ENCODE measurements around the gene PEX1.

Gene PEX1

DNA sequence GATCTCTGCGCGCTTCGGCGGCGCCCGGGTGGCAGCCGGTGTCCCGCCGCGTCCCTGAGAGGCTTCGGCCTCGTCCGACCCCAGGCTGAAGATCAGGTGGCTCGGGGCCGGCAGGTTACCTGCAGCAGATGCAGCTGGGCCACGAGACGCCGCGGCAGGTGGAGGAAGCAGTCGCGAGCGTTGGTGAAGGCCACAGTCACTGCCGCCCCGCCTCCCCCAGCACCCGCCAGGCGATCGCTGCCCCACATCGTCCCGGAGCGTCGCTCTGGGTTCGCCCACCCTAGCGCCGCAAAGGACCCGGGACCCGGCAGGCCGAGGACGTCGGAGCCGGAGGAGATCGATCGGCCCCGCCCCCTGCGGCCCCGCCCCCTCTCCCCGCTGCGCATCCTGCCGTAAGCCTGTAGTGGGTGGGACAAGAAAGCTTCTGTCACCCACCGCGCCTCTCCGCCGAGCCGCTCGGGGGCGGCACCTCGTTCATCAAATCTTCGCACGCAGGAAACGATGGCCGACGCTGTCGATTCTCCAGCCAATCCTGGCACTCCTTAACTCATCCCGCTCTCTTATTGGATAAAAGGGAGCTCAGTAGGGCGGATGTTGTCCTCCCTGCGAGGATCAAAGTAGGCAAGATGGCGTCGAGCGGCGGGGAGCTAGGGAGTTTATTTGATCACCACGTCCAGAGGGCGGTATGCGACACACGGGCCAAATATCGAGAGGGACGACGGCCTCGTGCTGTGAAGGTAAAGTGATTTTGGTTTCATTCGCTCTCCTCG, at the start of gene PEX1, which contains the start of gene RBM48:
Gene PEX1, minus strand, starts transcription at position 333 of the 770 bp plus-strand sequence. Its CDS starts 85 bp downstream, at position 248.
Gene RBM48, plus strand, starts transcription at position 608 of the 770 bp plus-strand sequence. Its CDS starts 19 bp downstream, at position 627.
- H3K9me3 ChIP-seq (ENCODE audit: control insufficient read depth in 1 of 2, low read length in 2 of 2): no peaks in the 10 kb centered on the region
- H3K4me1 ChIP-seq (ENCODE audit: control insufficient read depth in 1 of 2, insufficient read depth in 2 of 2, low read length in 2 of 2): peaks cover 16 to 18% of the 10 kb centered on the region in 2 donors

DNA sequence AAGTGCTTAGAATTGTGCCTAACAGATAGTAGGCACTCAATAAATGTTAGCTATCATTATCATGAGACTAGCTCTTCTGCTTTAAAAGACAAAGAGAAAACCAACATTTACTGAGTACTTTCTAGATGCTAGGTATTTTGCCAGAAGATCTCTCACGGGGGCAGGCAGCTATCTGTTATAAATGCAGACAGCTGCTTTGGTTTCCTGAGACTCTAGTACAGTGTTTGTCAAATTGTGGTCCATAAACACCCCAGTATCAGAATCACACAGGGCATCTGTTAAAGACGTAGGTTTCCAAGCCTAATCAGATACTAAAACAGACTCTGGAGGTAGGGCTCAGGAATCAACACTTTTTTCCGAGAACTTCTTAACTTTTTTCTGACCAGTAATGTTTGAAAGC, 48.0 kb upstream of the PEX1 start:
- H3K9ac ChIP-seq (ENCODE audit: low read depth in 1 of 2, low read length in 2 of 2): no peak overlapping the region
- H3K27me3 ChIP-seq (ENCODE audit: control insufficient read depth in 1 of 2, insufficient read depth in 2 of 2, low read length in 2 of 2): no peaks in the 10 kb centered on the region
- no peak overlapping the region for H3K4me3 ChIP-seq (ENCODE audit: low read depth in 1 of 2, low read length in 2 of 2)
- no peaks in the 10 kb centered on the region for H3K4me1 ChIP-seq (ENCODE audit: control insufficient read depth in 1 of 2, insufficient read depth in 2 of 2, low read length in 2 of 2)
- H3K36me3 ChIP-seq (ENCODE audit: control insufficient read depth in 1 of 2, insufficient read depth in 2 of 2, low read length in 2 of 2): peaks cover 27 to 61% of the 10 kb centered on the region in 2 donors
- no peak overlapping the region for H3K27ac ChIP-seq (ENCODE audit: low read depth, low read length)
- no peaks in the 10 kb centered on the region for H3K9me3 ChIP-seq (ENCODE audit: control insufficient read depth in 1 of 2, low read length in 2 of 2)

More for the DNA sequence above, at the start of gene PEX1, which contains the start of gene RBM48:
- H3K27ac ChIP-seq (ENCODE audit: low read depth, low read length): peak within 1 kb of the TSS; percentile 85
- H3K9ac ChIP-seq (ENCODE audit: low read depth in 1 of 2, low read length in 2 of 2): peak within 1 kb of the TSS; percentile 91 to 97
- H3K27me3 ChIP-seq (ENCODE audit: control insufficient read depth in 1 of 2, insufficient read depth in 2 of 2, low read length in 2 of 2): no peaks in the 10 kb centered on the region
- H3K36me3 ChIP-seq (ENCODE audit: control insufficient read depth in 1 of 2, insufficient read depth in 2 of 2, low read length in 2 of 2): peaks cover 16 to 28% of the 10 kb centered on the region in 2 donors
- peak within 1 kb of the TSS; percentile 99 to 100 for H3K4me3 ChIP-seq (ENCODE audit: low read depth in 1 of 2, low read length in 2 of 2)

DNA sequence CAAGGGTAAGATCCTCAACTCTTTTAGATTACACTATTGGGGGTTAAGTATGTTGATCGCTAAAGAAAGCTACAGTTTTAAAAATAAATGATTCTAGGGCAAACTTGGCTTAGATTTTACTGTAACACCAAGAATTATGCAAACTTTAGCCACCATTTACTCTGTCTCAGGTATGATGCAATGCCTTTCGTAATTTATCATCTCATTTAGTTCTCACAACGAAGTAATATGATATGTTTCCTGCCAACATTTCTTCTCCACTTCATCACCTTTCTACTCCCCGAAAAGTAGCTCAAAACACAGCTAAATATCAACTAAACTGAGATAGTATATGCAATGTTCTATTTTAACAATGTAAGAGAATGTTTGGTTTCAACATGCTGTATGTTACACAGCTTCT, 40.8 kb upstream of the PEX1 start:
- H3K9ac ChIP-seq (ENCODE audit: low read depth in 1 of 2, low read length in 2 of 2): no peak overlapping the region
- peaks cover 30 to 43% of the 10 kb centered on the region in 2 donors for H3K36me3 ChIP-seq (ENCODE audit: control insufficient read depth in 1 of 2, insufficient read depth in 2 of 2, low read length in 2 of 2)
- no peaks in the 10 kb centered on the region for H3K4me1 ChIP-seq (ENCODE audit: control insufficient read depth in 1 of 2, insufficient read depth in 2 of 2, low read length in 2 of 2)
- no peaks in the 10 kb centered on the region for H3K27me3 ChIP-seq (ENCODE audit: control insufficient read depth in 1 of 2, insufficient read depth in 2 of 2, low read length in 2 of 2)
- H3K4me3 ChIP-seq (ENCODE audit: low read depth in 1 of 2, low read length in 2 of 2): no peak overlapping the region
- no peaks in the 10 kb centered on the region for H3K9me3 ChIP-seq (ENCODE audit: control insufficient read depth in 1 of 2, low read length in 2 of 2)
- H3K27ac ChIP-seq (ENCODE audit: low read depth, low read length): no peak overlapping the region

DNA sequence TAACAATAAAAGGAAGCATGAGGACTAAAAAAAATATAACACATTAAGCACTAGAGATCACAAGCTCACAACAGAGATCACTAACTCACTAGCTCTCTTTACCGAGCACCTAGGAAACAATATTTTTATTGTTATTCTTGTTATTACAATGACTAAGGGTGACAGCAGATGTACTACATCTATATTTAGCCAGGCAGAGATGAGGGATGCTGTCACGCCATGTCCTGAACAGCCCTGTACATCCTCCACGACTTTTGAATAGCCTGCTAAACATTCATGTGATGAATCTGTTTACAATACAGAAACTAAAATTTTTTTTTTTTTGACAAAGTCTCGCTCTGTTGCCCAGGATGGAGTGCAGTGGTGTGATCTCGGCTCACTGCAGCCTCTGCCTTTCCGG, 39.1 kb upstream of the PEX1 start:
- Histone ChIP-seq H3K36me3 (ENCODE audit: control insufficient read depth in 1 of 2, insufficient read depth in 2 of 2, low read length in 2 of 2) (peaks cover 33 to 54% of the 10 kb centered on the region in 2 donors), H3K9ac (ENCODE audit: low read depth in 1 of 2, low read length in 2 of 2) (no peak overlapping the region), H3K4me3 (ENCODE audit: low read depth in 1 of 2, low read length in 2 of 2) (no peak overlapping the region), H3K27me3 (ENCODE audit: control insufficient read depth in 1 of 2, insufficient read depth in 2 of 2, low read length in 2 of 2) (no peaks in the 10 kb centered on the region), H3K9me3 (ENCODE audit: control insufficient read depth in 1 of 2, low read length in 2 of 2) (no peaks in the 10 kb centered on the region), H3K4me1 (ENCODE audit: control insufficient read depth in 1 of 2, insufficient read depth in 2 of 2, low read length in 2 of 2) (no peaks in the 10 kb centered on the region), H3K27ac (ENCODE audit: low read depth, low read length) (no peak overlapping the region)

DNA sequence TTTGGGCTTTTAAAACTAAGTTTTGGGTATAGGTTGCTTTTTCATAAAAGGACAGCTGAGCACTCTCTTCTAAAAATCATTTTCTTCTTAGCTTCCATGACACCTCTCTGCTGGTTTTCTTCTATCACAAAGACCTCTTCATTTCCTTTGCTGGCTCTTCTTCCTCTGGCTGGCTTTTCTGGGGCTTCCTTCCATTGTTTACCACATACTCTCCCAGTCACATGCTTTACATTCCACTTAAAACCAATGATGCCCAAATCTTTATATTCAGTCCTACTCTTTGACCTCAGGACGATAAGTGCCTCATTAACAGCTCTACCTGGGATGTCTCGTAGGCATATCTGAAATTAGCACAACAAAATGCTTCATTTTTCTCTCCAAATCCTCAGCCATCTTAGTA, 35.0 kb upstream of the PEX1 start:
- no peak overlapping the region for H3K9ac ChIP-seq (ENCODE audit: low read depth in 1 of 2, low read length in 2 of 2)
- no peaks in the 10 kb centered on the region for H3K27me3 ChIP-seq (ENCODE audit: control insufficient read depth in 1 of 2, insufficient read depth in 2 of 2, low read length in 2 of 2)
- H3K4me3 ChIP-seq (ENCODE audit: low read depth in 1 of 2, low read length in 2 of 2): no peak overlapping the region
- H3K4me1 ChIP-seq (ENCODE audit: control insufficient read depth in 1 of 2, insufficient read depth in 2 of 2, low read length in 2 of 2): no peaks in the 10 kb centered on the region
- no peak overlapping the region for H3K27ac ChIP-seq (ENCODE audit: low read depth, low read length)
- no peaks in the 10 kb centered on the region for H3K9me3 ChIP-seq (ENCODE audit: control insufficient read depth in 1 of 2, low read length in 2 of 2)
- H3K36me3 ChIP-seq (ENCODE audit: control insufficient read depth in 1 of 2, insufficient read depth in 2 of 2, low read length in 2 of 2): peaks cover 13 to 47% of the 10 kb centered on the region in 2 donors

DNA sequence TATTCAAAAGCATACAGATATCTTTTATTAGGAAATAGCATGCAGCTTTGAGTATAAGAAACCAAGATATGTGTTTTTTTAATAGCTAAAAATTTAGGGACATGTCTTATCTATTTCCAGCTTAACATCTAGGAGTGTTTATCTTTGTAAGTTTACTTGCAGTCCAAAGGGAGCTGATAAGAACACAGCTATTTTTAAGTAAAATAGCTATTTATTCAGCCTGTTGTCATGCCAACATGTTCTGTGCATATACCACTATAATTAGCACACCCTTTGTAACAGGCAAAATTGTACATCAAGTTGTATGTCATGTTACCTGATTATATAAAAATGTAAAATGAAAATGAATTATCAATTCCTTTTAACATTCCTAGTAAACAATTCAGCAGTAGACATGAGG, 32.3 kb upstream of the PEX1 start:
- no peak overlapping the region for H3K4me3 ChIP-seq (ENCODE audit: low read depth in 1 of 2, low read length in 2 of 2)
- peaks cover 7 to 32% of the 10 kb centered on the region in 2 donors for H3K36me3 ChIP-seq (ENCODE audit: control insufficient read depth in 1 of 2, insufficient read depth in 2 of 2, low read length in 2 of 2)
- no peaks in the 10 kb centered on the region for H3K9me3 ChIP-seq (ENCODE audit: control insufficient read depth in 1 of 2, low read length in 2 of 2)
- H3K4me1 ChIP-seq (ENCODE audit: control insufficient read depth in 1 of 2, insufficient read depth in 2 of 2, low read length in 2 of 2): no peaks in the 10 kb centered on the region
- H3K9ac ChIP-seq (ENCODE audit: low read depth in 1 of 2, low read length in 2 of 2): no peak overlapping the region
- H3K27ac ChIP-seq (ENCODE audit: low read depth, low read length): no peak overlapping the region
- no peaks in the 10 kb centered on the region for H3K27me3 ChIP-seq (ENCODE audit: control insufficient read depth in 1 of 2, insufficient read depth in 2 of 2, low read length in 2 of 2)

DNA sequence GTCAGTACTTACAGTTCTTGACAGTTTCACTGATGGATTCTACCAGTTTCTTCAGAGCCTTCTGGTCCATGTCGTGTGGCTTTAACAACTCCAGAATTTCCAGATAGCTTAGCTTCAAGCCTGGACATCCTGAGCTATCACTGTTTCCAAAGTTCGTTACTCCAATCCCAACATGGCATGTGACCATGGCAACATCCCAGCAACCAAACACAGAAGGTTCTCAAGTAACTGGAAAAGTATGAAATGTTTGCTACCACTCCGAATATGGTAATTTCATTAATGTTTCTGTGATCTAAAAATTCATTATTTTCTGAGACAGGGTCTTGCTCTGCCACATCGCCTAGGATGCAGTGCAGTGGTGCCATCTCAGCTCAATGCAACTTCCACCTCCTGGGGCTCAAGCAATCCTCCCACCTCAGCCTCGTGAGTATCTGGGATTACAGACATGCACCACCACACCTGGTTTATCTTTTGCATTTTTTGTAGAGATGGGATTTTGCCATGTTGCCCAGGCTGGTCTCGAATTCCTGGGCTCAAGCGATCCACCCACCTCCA, 29.6 kb upstream of the PEX1 start:
- H3K4me1 ChIP-seq (ENCODE audit: control insufficient read depth in 1 of 2, insufficient read depth in 2 of 2, low read length in 2 of 2): no peaks in the 10 kb centered on the region
- H3K27ac ChIP-seq (ENCODE audit: low read depth, low read length): no peak overlapping the region
- no peaks in the 10 kb centered on the region for H3K9me3 ChIP-seq (ENCODE audit: control insufficient read depth in 1 of 2, low read length in 2 of 2)
- no peaks in the 10 kb centered on the region for H3K27me3 ChIP-seq (ENCODE audit: control insufficient read depth in 1 of 2, insufficient read depth in 2 of 2, low read length in 2 of 2)
- no peak overlapping the region for H3K4me3 ChIP-seq (ENCODE audit: low read depth in 1 of 2, low read length in 2 of 2)
- peaks cover 0 to 11% of the 10 kb centered on the region in 2 donors for H3K36me3 ChIP-seq (ENCODE audit: control insufficient read depth in 1 of 2, insufficient read depth in 2 of 2, low read length in 2 of 2)
- no peak overlapping the region for H3K9ac ChIP-seq (ENCODE audit: low read depth in 1 of 2, low read length in 2 of 2)

DNA sequence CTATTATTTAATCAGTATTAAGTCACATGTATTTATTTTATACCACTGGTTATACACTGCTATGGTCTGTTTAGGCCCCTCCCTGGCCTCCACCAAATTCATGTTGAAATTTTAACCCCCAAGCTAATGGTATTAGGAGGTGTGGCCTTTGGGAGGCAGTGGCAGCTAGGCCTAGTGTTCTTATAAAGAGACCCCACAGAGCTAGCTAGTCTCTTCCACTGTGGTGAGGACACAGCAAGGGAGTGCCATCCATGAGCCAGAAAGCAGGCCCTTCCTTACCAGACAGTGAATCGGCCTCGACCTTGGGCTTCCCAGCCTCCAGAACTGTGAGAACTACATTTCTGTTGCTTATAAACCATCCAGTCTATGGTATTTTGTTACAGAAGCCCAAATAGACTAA, 28.9 kb upstream of the PEX1 start:
- H3K27me3 ChIP-seq (ENCODE audit: control insufficient read depth in 1 of 2, insufficient read depth in 2 of 2, low read length in 2 of 2): no peaks in the 10 kb centered on the region
- no peaks in the 10 kb centered on the region for H3K9me3 ChIP-seq (ENCODE audit: control insufficient read depth in 1 of 2, low read length in 2 of 2)
- H3K36me3 ChIP-seq (ENCODE audit: control insufficient read depth in 1 of 2, insufficient read depth in 2 of 2, low read length in 2 of 2): peaks cover 0 to 10% of the 10 kb centered on the region in 2 donors
- H3K9ac ChIP-seq (ENCODE audit: low read depth in 1 of 2, low read length in 2 of 2): no peak overlapping the region
- no peak overlapping the region for H3K4me3 ChIP-seq (ENCODE audit: low read depth in 1 of 2, low read length in 2 of 2)
- no peak overlapping the region for H3K27ac ChIP-seq (ENCODE audit: low read depth, low read length)
- no peaks in the 10 kb centered on the region for H3K4me1 ChIP-seq (ENCODE audit: control insufficient read depth in 1 of 2, insufficient read depth in 2 of 2, low read length in 2 of 2)

DNA sequence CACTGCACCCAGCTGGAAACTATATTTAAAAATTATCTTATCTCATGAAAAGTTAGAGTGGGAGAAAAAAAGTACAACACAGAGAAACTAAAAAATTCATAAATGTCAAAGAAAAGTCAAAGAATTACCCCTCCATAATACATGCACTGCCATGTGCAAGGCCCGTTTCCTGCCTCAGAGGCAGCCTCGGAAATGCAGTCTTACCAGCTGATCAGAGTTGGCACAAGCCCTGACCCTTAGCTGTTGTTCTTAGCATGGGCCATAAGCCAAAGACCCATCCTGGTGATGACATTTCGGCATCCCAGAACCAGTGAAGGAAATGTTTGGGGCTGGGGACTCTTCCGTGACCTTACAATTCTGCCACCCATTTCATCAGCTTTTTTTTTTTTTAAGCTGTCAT, 21.9 kb upstream of the PEX1 start:
- Histone ChIP-seq H3K4me3 (ENCODE audit: low read depth in 1 of 2, low read length in 2 of 2) (no peak overlapping the region), H3K4me1 (ENCODE audit: control insufficient read depth in 1 of 2, insufficient read depth in 2 of 2, low read length in 2 of 2) (no peaks in the 10 kb centered on the region)

DNA sequence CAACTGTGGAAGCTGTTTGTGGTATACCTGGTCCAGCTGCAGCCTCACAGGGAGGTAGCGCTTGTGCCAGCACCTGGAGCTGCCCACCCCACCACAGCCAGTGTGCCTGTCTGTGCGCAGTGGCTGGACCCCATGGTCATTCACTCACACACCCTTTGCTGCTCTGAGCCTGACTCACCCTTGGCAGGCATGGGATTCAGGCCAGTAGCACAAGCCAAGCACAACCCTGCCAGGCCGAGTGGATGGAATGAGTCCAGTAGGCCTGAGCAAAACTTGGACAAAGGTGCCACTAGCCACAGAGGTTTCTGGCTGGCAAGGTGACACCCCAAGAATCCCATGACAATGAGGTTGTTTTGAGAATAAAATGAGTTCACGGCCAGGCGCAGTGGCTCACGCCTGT, 19.3 kb upstream of the PEX1 start:
- no peaks in the 10 kb centered on the region for H3K4me1 ChIP-seq (ENCODE audit: control insufficient read depth in 1 of 2, insufficient read depth in 2 of 2, low read length in 2 of 2)
- H3K27me3 ChIP-seq (ENCODE audit: control insufficient read depth in 1 of 2, insufficient read depth in 2 of 2, low read length in 2 of 2): no peaks in the 10 kb centered on the region
- H3K9ac ChIP-seq (ENCODE audit: low read depth in 1 of 2, low read length in 2 of 2): no peak overlapping the region

More for the DNA sequence above, 21.9 kb upstream of the PEX1 start:
- Histone ChIP-seq H3K27me3 (ENCODE audit: control insufficient read depth in 1 of 2, insufficient read depth in 2 of 2, low read length in 2 of 2) (no peaks in the 10 kb centered on the region), H3K36me3 (ENCODE audit: control insufficient read depth in 1 of 2, insufficient read depth in 2 of 2, low read length in 2 of 2) (no peaks in the 10 kb centered on the region), H3K27ac (ENCODE audit: low read depth, low read length) (no peak overlapping the region), H3K9me3 (ENCODE audit: control insufficient read depth in 1 of 2, low read length in 2 of 2) (no peaks in the 10 kb centered on the region), H3K9ac (ENCODE audit: low read depth in 1 of 2, low read length in 2 of 2) (no peak overlapping the region)

More for the DNA sequence above, 19.3 kb upstream of the PEX1 start:
- no peaks in the 10 kb centered on the region for H3K9me3 ChIP-seq (ENCODE audit: control insufficient read depth in 1 of 2, low read length in 2 of 2)
- H3K27ac ChIP-seq (ENCODE audit: low read depth, low read length): no peak overlapping the region
- H3K4me3 ChIP-seq (ENCODE audit: low read depth in 1 of 2, low read length in 2 of 2): no peak overlapping the region
- no peaks in the 10 kb centered on the region for H3K36me3 ChIP-seq (ENCODE audit: control insufficient read depth in 1 of 2, insufficient read depth in 2 of 2, low read length in 2 of 2)
